ENCODE measurements around the gene TES.
"Not testable (repeated sequence)": the region's sequence is repeated elsewhere in the genome, so short reads cannot be mapped to it uniquely, and the experiment has no call there.

TES gene

DNA sequence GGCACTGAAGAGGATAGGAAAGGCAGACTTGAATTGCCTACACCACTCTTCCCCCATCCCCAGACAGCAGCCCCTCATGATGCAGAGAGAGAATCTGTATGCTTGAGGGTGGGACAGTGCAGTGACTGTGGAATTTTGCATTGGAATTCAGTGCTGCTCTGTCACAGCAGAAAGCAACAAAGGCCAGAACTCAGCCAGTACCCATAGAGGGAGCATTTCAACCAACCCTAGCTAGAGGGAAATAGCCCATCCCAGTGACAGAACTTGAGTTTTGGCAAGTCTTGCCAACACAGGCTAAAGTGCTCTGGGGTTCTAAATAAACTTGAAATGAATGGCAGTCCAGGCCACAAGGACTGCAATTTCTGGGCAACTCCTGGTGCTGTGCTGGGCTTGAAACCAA lies 80.4 kb downstream of the TES start:
- no peak for DNase-seq (ENCODE audit: low spot score)

DNA sequence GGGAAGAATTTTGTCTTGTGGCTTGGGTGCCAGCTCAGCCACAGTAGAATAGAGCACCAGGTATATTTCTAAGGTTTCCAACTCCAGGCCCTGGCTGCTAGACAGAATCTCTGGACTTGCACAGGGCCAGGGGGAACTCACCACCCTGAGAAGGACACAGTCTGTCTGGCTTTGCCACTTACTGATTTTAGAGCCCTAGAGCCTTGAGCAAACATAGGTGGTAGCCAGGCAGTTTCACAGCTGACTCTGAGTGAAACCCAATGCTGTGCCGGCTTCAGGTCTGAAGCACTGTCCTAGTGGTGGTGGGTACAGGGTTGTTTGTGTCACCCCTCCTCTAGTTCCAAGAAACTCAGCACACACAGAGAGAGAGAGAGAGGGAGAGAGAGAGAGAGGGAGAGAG lies 81.6 kb downstream of the TES start:
- DNase-seq (ENCODE audit: low spot score) = no peak

DNA sequence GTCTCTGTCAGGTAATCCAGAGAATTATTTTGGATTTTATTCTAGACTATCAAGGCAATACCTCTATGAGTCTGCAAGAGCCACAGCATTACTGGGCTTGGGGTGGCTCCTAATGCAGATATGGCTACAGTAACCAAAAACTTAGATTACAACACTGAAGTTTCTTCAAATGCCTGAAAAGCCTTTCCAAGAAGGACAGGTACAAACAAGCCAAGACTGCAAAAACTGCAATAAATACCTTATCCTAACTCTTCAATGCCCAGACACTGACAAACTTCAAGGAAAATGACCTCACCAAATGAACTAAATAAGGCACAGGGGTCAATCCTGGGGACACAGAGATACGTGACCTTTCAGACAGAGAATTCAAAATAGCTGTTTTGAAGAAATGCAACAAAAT lies 82.0 kb downstream of the TES start:
- no peak for DNase-seq (ENCODE audit: low spot score)

DNA sequence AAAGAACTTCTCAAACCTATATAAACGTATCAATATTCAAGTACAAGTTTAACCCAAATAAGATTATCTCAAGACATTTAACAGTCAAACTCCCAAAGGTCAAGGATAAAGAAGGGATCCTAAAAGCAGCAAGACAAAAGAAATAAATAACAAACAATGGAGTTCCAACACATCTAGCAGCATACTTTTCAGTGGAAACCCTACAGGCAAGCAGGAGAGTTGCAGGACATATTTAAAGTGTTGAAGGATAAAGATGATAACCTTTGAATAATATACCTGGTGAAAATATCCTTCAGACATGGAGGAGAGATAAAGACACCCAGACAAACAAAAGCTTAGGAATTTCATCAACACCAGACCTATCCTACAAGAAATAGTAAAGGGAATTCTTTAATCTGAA lies 82.8 kb downstream of the TES start:
- DNase-seq (ENCODE audit: low spot score) = no peak

DNA sequence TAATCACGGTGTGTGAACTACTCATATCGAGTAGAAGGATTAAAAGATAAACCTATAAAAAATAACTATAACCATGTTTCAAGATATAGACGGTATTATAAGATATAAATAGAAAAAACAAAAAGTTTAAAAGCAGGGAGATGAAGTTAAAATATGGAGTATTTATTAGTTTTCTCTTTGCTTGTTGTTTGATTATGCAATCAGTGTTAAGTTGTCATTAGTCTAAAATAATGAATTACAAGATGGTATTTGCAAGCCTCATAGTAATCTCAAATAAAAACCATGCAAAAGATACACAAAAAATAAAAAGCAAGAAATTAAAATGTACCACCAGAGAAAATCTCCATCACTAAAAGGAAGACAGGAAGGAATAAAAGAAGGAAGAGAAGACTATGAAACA lies 83.3 kb downstream of the TES start:
- no peak for DNase-seq (ENCODE audit: low spot score)

DNA sequence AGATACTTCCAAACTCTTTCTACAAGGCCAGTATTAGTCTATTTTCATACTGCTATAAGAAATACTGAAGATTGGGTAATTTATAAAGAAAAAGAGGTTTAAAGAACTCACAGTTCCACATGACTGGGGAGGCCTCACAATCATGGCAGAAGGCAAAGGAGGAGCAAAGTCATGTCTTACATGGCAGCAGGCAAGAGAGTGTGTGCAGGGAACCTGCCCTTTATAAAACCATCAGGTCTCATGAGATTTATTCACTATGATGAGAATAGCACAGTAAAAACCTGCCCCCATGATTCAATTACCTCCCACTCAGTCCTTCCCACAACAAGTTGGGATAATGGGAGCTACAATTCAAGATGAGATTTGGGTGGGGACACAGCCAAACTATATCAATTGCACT lies 85.6 kb downstream of the TES start:
- not testable (repeated sequence) for DNase-seq (ENCODE audit: low spot score)

DNA sequence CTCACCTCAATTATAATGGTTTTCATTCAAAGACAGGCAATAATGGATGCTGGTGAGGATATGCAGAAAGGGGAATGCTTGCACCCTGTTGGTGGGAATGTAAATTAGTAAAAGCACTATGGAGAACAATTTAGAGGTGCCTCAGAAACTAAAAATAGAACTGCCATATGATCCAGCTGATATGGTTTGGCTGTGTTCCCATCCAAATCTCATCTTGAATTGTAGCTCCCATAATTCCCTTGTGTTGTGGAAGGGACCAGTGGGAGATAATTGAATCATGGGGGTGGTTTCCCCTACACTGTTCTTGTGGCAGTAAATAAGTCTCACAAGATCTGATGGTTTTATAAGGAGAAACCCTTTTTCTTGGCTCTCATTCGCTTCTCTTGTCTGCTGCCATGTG lies 87.7 kb downstream of the TES start:
- no peak for DNase-seq (ENCODE audit: low spot score)

DNA sequence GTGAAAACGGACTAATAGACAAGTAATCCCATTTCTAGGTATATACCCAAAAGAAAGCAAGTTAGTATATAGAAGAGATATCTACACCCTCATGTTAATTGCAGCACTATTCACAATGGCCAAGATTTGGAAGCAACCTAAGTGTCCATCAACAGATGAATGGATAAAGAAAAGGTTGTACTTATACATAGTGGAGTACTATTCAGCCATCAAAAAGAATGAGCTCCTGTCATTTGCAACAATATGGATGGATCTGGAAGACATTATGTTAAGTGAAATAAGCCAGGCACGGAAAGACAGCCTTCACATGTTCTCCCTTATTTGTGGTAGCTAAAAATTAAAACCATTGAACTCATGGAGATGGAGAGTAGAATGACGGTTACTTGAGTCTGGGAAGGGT lies 88.2 kb downstream of the TES start:
- DNase-seq (ENCODE audit: low spot score) = no peak

DNA sequence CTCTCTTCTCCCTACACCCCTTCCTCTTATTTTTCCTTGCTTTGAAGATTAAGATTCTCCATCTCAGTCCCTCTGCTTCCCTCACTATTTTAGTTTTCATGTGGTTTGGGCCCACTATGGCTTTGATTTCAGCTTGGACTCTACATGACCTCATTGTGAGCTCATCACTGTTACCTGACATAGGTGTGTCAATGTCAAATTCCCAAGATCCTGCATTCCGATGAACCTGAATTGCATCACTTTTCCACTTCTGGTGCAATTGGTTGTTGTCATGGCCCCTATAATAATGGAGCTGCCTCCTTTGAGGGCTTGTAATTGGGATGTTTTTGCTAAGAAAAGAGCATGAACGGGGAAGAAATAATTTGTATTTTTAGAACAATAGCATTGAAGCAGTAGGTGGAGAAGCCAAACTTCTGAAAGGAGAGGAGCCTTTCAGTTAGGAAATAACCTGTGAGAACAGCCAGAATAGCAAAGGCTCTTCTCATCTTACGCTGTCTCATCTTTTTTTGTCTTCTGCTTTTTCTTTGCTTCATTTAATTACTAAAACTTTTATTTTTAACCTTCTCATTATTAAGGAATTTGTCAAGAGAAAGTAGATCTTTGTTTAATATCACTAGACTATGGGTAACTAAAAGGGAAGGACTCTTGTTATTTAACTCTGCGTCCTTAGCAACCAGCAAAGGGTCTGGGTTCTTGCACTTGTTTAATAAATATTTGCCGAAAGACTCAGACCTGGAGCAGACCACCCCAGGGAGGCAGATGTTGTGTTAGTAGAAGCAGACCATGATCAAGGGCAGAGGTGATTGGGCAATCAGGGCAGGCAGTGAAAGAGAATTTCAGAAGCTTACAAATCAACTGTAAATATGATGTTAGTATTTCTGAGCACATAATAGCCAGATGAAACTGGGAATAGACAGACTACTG lies 95.4 kb downstream of the TES start:
- no peak for DNase-seq (ENCODE audit: low spot score)

DNA sequence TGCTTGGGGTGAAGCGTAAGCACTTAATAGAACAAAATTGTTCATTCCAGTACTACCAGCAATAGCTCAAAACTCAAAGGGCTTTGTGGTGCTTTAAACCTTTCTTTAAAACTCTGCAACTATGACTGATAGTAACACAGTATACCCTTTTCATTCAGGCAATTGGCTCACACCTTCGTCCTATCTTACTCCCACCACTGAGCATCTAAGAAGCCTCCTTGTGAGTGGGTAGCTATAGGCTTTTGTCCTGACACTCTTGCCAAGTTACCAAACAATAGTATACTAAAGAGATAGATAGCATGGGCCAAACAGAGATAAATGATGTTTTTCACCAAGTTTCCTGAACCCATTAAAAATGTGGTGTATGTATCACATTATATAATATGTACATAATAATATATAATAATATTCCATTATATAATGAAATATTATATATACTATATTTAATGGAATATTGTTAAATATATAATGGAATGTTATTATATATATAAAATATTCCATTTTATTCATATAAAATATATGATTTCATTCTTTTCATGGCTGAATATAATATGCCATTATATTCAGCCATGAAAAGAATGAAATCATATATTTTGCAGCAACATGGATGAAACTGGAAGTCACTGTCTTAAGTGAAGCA lies 96.2 kb downstream of the TES start:
- no peak for DNase-seq (ENCODE audit: low spot score)

DNA sequence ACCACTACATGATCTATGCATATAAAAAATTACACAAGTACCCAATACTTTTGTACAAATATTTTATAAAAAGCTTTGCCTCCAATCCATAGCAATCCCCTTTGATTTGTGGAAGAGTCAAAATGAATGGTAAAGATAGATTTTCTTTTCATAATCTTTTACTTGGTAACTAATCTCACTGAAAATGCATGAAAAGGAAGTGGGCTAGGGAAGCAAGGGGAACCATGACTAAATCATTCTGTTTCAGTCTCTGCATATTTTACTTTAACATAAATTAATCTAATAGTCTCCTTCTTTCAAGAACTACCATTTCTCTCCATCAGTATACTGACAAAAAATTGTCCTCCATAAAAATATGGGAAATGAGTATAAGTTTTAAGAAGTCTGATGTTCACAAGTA lies 96.9 kb downstream of the TES start:
- no peak for DNase-seq (ENCODE audit: low spot score)

All from HuH-7.5 (cell line).